ENCODE measurements around the gene CALML3. TPM values are rescaled to one million over a fixed set of nuclear protein-coding genes. Genes with fewer than 3 reads are reported as not detected.

Gene CALML3
- total RNA-seq, 1 experiment from 2014 or later, result not detected

GRCh38 chr10:5493691-5494090, 31.1 kb upstream of the CALML3 start:
- H3K9me3 Mint-ChIP-seq, result peaks cover 9 to 11% of the 10 kb centered on the region in 2 experiments
- Histone ChIP-seq H3K23ac (ENCODE audit: insufficient read length, low read depth, low read length) (no peak overlapping the region), H2BK120ac (ENCODE audit: low read depth, low read length, poor library complexity, severe bottlenecking) (no peak overlapping the region), H4K91ac (ENCODE audit: insufficient read length, low read depth, low read length) (no peak overlapping the region), H3K14ac (ENCODE audit: insufficient read depth, low read length) (no peak overlapping the region), H2BK12ac (ENCODE audit: insufficient read length, low read depth, low read length) (no peak overlapping the region), H3K27me3 (ENCODE audit: insufficient read depth, low read length) (no peaks in the 10 kb centered on the region), H3K18ac (ENCODE audit: insufficient read length, low read depth, low read length) (no peak overlapping the region), H2AFZ (ENCODE audit: low read length) (no peak overlapping the region), H4K8ac (replicated peaks; ENCODE audit: insufficient read length, low read depth, low read length) (no peak overlapping the region), H2BK15ac (ENCODE audit: low read depth, low read length) (no peak overlapping the region), H3K27ac (ENCODE audit: insufficient read length, low read depth, low read length) (no peak overlapping the region), H2BK20ac (ENCODE audit: low read depth, low read length, poor library complexity, severe bottlenecking) (no peak overlapping the region), H3K9ac (ENCODE audit: extremely low read depth, insufficient read length, low read length) (no peak overlapping the region), H3K79me2 (ENCODE audit: insufficient read depth, low read length) (no peaks in the 10 kb centered on the region), H4K5ac (ENCODE audit: insufficient read length, low read depth, low read length) (no peak overlapping the region), H3K4ac (ENCODE audit: low read depth, low read length) (no peak overlapping the region), H3K23me2 (ENCODE audit: insufficient read length, low read depth, low read length, poor library complexity, severe bottlenecking) (no peaks in the 10 kb centered on the region), H2BK5ac (ENCODE audit: insufficient read length, low read length) (no peak overlapping the region), H3T11ph (ENCODE audit: low read length) (no peak overlapping the region), H3K56ac (ENCODE audit: insufficient read length, low read depth, low read length) (no peak overlapping the region), H3K4me2 (ENCODE audit: insufficient read depth, insufficient read length, low read length) (no peak overlapping the region), H3K79me1 (ENCODE audit: insufficient read depth, low read depth, low read length, poor library complexity, severe bottlenecking) (no peaks in the 10 kb centered on the region), H3K4me1 (ENCODE audit: insufficient read depth, low read length) (no peaks in the 10 kb centered on the region), H2AK5ac (ENCODE audit: insufficient read length, low read length) (no peak overlapping the region), H4K20me1 (ENCODE audit: control insufficient read depth, insufficient read depth, insufficient read length) (no peaks in the 10 kb centered on the region), H3K9me3 (ENCODE audit: control insufficient read depth, low read depth, low read length) (peaks cover 6% of the 10 kb centered on the region)
- no peak overlapping the region for H3K4me3 Mint-ChIP-seq
- no peak for DNase-seq
- H3K4me1 Mint-ChIP-seq, result peaks cover 9 to 14% of the 10 kb centered on the region in 2 experiments; a peak in 3 of 4 replicates
- no peak for TF ChIP-seq CTCF (conservative IDR thresholded peaks at IDR 0.05)
- H3K27me3 Mint-ChIP-seq (ENCODE audit: low read depth), result peaks cover 4% of the 10 kb centered on the region
- H3K36me3 Mint-ChIP-seq (ENCODE audit: insufficient read depth in 1 of 3, low read depth in 3 of 3), result peaks cover 3 to 11% (median 5%) of the 10 kb centered on the region in 3 experiments
- WGBS (ENCODE audit: extremely low coverage, insufficient read length, low lambda C conversion rate), result no CpG with 5 or more reads among the region's 3 CpGs
- H3K27ac Mint-ChIP-seq, result no peak overlapping the region

All from H9 (cell line).